Neural cell (in vitro differentiated cells): ENCODE results near the gene TNS3. TPM values are rescaled to one million over a fixed set of nuclear protein-coding genes. Genes with fewer than 3 reads are reported as not detected.

ENCODE experiments used
- H2AFZ ChIP-seq: fragments of 200-600, 300-800 bp; sonication (generic), shearing (Covaris generic); 2 replicates; pipeline ENCODE4 v1.6.0; 2014; ENCODE audit warnings: low read depth, mild to moderate bottlenecking, antibody characterized with exemption, low read length, moderate library complexity
- H3F3A ChIP-seq: fragments of 200-600 bp; shearing (Covaris generic); 2 replicates; pipeline ENCODE4 v1.6.1; 2016; ENCODE audit warnings: mild to moderate bottlenecking, moderate library complexity, mixed read lengths, antibody characterized with exemption, low read length; ENCODE audit not compliant: insufficient read depth, poor library complexity, severe bottlenecking
- H3K27ac ChIP-seq: fragments of 200-600, 300-800 bp; sonication (generic), shearing (Covaris generic); 2 replicates; pipeline ENCODE4 v1.5.1; 2014; ENCODE audit warnings: mild to moderate bottlenecking, low read length, moderate library complexity
- H3K27me3 ChIP-seq: fragments of 300-800, 200-600 bp; sonication (generic), shearing (Covaris generic); 2 replicates; pipeline ENCODE4 v1.6.0; 2014; ENCODE audit warnings: mild to moderate bottlenecking, low read depth, low read length, moderate library complexity; ENCODE audit not compliant: insufficient read depth
- H3K36me3 ChIP-seq: fragments of 300-800, 200-600 bp; sonication (generic), shearing (Covaris generic); 2 replicates; pipeline ENCODE4 v1.5.1; 2014; ENCODE audit warnings: mild to moderate bottlenecking, antibody characterized with exemption, low read length, moderate library complexity; ENCODE audit not compliant: insufficient read depth
- H3K4me2 ChIP-seq: fragments of 300-800, 200-600 bp; sonication (generic), shearing (Covaris generic); 2 replicates; pipeline ENCODE4 v1.6.0; 2014; ENCODE audit warnings: mild to moderate bottlenecking, low read length
- H3K4me3 ChIP-seq: fragments of 300-800, 200-600 bp; sonication (generic), shearing (Covaris generic); 2 replicates; pipeline ENCODE4 v1.5.1; 2014; ENCODE audit warnings: mild to moderate bottlenecking, low read length, moderate library complexity
- H3K79me2 ChIP-seq: fragments of 200-600 bp; shearing (Covaris generic); replicated peaks from 2 replicates; pipeline ENCODE4 v1.6.0; 2014; ENCODE audit warnings: mild to moderate bottlenecking, low read length, moderate library complexity; ENCODE audit not compliant: insufficient read depth
- H3K9ac ChIP-seq: fragments of 300-800, 200-600 bp; sonication (generic), shearing (Covaris generic); 2 replicates; pipeline ENCODE4 v1.6.1; 2016; ENCODE audit warnings: mild to moderate bottlenecking, low read length, mixed read lengths
- H3K9me2 ChIP-seq: fragments of 200-600 bp; shearing (Covaris generic); 2 replicates; pipeline ENCODE4 v1.6.1; 2016; ENCODE audit warnings: mild to moderate bottlenecking, low read length, mixed read lengths; ENCODE audit not compliant: insufficient read depth
- H3K9me3 ChIP-seq: fragments of 200-600, 300-800 bp; sonication (generic), shearing (Covaris generic); 2 replicates; pipeline ENCODE4 v1.6.1; 2016; ENCODE audit warnings: mild to moderate bottlenecking, mixed run types, low read length, moderate library complexity, mixed read lengths
- H4K20me1 ChIP-seq: fragments of 200-600 bp; shearing (Covaris generic); 2 replicates; pipeline ENCODE4 v1.6.1; 2016; ENCODE audit warnings: mild to moderate bottlenecking, mixed run types; ENCODE audit not compliant: insufficient read depth
- CTCF ChIP-seq: fragments of 450-650 bp; IDR thresholded peaks from 2 replicates; pipeline ENCODE4 v1.5.1; 2014; ENCODE audit warnings: antibody characterized with exemption, mild to moderate bottlenecking, moderate library complexity; ENCODE audit not compliant: poor library complexity, severe bottlenecking
- EP300 ChIP-seq: fragments of 450-650 bp; conservative IDR thresholded peaks from 2 replicates; pipeline ENCODE4 v1.6.1; 2014; ENCODE audit warnings: antibody characterized with exemption, mild to moderate bottlenecking, moderate library complexity; ENCODE audit not compliant: poor library complexity, severe bottlenecking
- EZH2 ChIP-seq: fragments of 200-600, 300-800 bp; shearing (Covaris generic), sonication (generic); IDR thresholded peaks from 2 replicates; pipeline ENCODE4 v1.6.1; 2014; ENCODE audit warnings: antibody characterized with exemption, low read length, borderline replicate concordance, mild to moderate bottlenecking; ENCODE audit not compliant: insufficient read depth, poor library complexity, severe bottlenecking
- MXI1 ChIP-seq: fragments of 450-650 bp; conservative IDR thresholded peaks from 2 replicates; pipeline ENCODE4 v1.6.1; 2014; ENCODE audit warnings: antibody characterized with exemption, mild to moderate bottlenecking; ENCODE audit not compliant: poor library complexity, severe bottlenecking
- POLR2AphosphoS5 ChIP-seq: IDR thresholded peaks from 2 replicates; pipeline ENCODE4 v1.6.1; 2012
- RAD21 ChIP-seq: fragments of 450-650 bp; conservative IDR thresholded peaks from 2 replicates; pipeline ENCODE4 v1.6.1; 2014; ENCODE audit warnings: antibody characterized with exemption, mild to moderate bottlenecking, moderate library complexity
- SMC3 ChIP-seq: fragments of 450-650 bp; conservative IDR thresholded peaks from 2 replicates; pipeline ENCODE4 v1.6.1; 2014; ENCODE audit warnings: antibody characterized with exemption, mild to moderate bottlenecking, moderate library complexity; ENCODE audit not compliant: poor library complexity
- TAF1 ChIP-seq: IDR thresholded peaks from 2 replicates; pipeline ENCODE4 v1.6.1; 2012; ENCODE audit warnings: low read depth
- polyA plus RNA-seq: library from polyadenylated mRNA; depleted of rRNA; stranded (reverse); fragments of >200 nt; gene quantifications from 2 replicates; pipeline ENCODE4 v1.2.3, GENCODE V29; 2014
- TF ChIP-seq, protein P1 (sequence below): IDR thresholded peaks from 2 replicates; pipeline ENCODE4 v1.6.1; 2012; ENCODE audit warnings: borderline replicate concordance

TNS3 gene
- polyA plus RNA-seq, 1 donor from 2014 or later: 0.58 TPM

- Histone ChIP-seq H3F3A (no peaks in the 10 kb centered on the region), H2AFZ (no peak overlapping the region), H3K9ac (no peak overlapping the region), H3K4me3 (no peak overlapping the region), H3K27ac (no peak overlapping the region), H3K9me3 (no peaks in the 10 kb centered on the region), H3K27me3 (no peaks in the 10 kb centered on the region), H3K36me3 (no peaks in the 10 kb centered on the region), H3K79me2 (no peaks in the 10 kb centered on the region), H3K4me2 (no peak overlapping the region), H4K20me1 (no peaks in the 10 kb centered on the region), H3K9me2 (no peaks in the 10 kb centered on the region)
- no peak for TF ChIP-seq CTCF
- no peak for TF ChIP-seq EP300
- no peak for TF ChIP-seq POLR2AphosphoS5
- TF ChIP-seq TAF1: no peak
- no peak for TF ChIP-seq SMC3
- no peak for TF ChIP-seq MXI1
- TF ChIP-seq RAD21: no peak
- no peak for TF ChIP-seq EZH2
- TF ChIP-seq, protein P1, sequence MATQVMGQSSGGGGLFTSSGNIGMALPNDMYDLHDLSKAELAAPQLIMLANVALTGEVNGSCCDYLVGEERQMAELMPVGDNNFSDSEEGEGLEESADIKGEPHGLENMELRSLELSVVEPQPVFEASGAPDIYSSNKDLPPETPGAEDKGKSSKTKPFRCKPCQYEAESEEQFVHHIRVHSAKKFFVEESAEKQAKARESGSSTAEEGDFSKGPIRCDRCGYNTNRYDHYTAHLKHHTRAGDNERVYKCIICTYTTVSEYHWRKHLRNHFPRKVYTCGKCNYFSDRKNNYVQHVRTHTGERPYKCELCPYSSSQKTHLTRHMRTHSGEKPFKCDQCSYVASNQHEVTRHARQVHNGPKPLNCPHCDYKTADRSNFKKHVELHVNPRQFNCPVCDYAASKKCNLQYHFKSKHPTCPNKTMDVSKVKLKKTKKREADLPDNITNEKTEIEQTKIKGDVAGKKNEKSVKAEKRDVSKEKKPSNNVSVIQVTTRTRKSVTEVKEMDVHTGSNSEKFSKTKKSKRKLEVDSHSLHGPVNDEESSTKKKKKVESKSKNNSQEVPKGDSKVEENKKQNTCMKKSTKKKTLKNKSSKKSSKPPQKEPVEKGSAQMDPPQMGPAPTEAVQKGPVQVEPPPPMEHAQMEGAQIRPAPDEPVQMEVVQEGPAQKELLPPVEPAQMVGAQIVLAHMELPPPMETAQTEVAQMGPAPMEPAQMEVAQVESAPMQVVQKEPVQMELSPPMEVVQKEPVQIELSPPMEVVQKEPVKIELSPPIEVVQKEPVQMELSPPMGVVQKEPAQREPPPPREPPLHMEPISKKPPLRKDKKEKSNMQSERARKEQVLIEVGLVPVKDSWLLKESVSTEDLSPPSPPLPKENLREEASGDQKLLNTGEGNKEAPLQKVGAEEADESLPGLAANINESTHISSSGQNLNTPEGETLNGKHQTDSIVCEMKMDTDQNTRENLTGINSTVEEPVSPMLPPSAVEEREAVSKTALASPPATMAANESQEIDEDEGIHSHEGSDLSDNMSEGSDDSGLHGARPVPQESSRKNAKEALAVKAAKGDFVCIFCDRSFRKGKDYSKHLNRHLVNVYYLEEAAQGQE: no peak
These were observed 307.7 kb downstream of the TNS3 start for GRCh38 chr7:47273974-47274766.

DNA sequence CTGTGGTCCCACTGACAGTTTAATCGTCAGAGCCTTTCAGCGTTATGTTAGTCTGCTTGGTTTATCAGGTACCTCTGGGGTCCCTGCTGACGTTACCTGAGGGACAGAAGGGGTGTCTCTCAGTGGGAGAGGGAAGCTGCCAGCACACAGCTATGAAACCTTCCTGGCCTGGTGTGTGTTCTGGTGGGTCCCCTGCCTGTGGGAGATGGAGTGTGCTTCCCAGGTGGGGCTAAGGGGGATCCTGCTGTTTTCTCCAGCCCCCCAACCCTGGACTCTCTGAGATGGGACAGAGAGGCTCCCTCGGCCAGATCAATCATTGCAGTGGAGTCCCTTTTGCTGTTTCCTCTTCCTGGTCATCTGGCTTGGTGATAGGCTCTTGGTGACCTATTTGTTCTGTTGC, 308.8 kb downstream of the TNS3 start:
- H3K79me2 ChIP-seq: no peaks in the 10 kb centered on the region
- H3F3A ChIP-seq: no peaks in the 10 kb centered on the region

More for the DNA sequence above, 308.8 kb downstream of the TNS3 start:
- no peak overlapping the region for H3K4me3 ChIP-seq
- no peak overlapping the region for H3K4me2 ChIP-seq
- no peak overlapping the region for H3K27ac ChIP-seq
- no peaks in the 10 kb centered on the region for H3K9me3 ChIP-seq
- no peak overlapping the region for H2AFZ ChIP-seq
- no peaks in the 10 kb centered on the region for H3K9me2 ChIP-seq
- no peaks in the 10 kb centered on the region for H4K20me1 ChIP-seq
- no peaks in the 10 kb centered on the region for H3K27me3 ChIP-seq
- H3K9ac ChIP-seq: no peak overlapping the region
- H3K36me3 ChIP-seq: no peaks in the 10 kb centered on the region
- TF ChIP-seq EP300 (no peak), EZH2 (no peak), CTCF (no peak), RAD21 (no peak), SMC3 (no peak), TAF1 (no peak), MXI1 (no peak), POLR2AphosphoS5 (no peak)
- TF ChIP-seq, protein P1: no peak
